Esophagus muscularis mucosa (tissue), 4 donors: Measurements from ENCODE around the gene RIPPLY1.

Experiments
- CTCF ChIP-seq, 3 experiments: fragments of 200-600 bp in 2 of 3; fragments of 450-650 bp in 1 of 3; sonication (generic) in 2 of 3; IDR thresholded peaks; one replicate each; pipeline ENCODE4 v1.5.1; 2017 to 2019; ENCODE audit warnings: antibody characterized with exemption in 3 of 3, mild to moderate bottlenecking in 2 of 3, moderate library complexity in 1 of 3
- EP300 ChIP-seq: sonication (generic); formaldehyde crosslinking; IDR thresholded peaks from one replicate; pipeline ENCODE4 v1.6.1; 2017; ENCODE audit warnings: antibody characterized with exemption
- POLR2A ChIP-seq: fragments of 450-650 bp; IDR thresholded peaks from one replicate; pipeline ENCODE4 v1.6.1; 2017; ENCODE audit warnings: antibody characterized with exemption, moderate library complexity, mild to moderate bottlenecking, low read depth
- POLR2AphosphoS5 ChIP-seq, 2 donors: sonication (generic); formaldehyde crosslinking; IDR thresholded peaks; one replicate each; pipeline ENCODE4 v1.6.1; 2017; ENCODE audit warnings: antibody characterized with exemption in 2 of 2

DNA sequence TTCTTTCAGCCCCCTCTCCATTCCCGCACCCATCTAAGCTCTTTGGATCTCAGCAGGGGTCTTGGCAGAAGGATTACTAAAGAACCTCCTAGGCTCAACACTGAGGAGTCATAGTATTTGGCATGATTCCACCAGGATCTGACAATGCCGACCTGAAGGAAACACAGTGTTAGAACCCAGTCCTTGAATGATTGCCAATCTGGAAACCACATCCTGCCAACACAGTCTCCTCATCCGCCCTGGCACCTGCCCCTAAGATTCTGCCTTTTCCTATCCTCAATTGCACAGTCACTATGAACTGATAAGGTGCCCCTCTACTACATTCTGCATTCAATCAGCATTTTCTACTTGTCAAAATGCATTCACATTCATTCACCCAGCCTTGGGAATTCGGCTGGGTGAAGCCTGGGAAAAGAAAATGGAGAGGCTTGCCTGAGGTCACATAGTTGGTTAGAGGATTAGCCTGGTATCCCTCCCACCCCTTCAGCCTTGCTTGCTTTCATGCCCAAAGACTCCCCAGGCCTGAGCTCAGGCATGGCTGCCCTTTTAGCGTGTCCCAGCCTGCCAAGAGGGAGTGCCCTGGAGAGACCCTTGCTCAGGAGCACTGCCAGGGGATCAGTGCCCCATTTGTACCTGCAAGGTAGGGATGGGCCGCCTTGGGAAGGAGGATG is 14.8 kb upstream of the RIPPLY1 start:
- TF ChIP-seq CTCF (IDR thresholded peaks at IDR 0.05) = no peak
- no peak for TF ChIP-seq POLR2AphosphoS5 (IDR thresholded peaks at IDR 0.05)
- TF ChIP-seq EP300 = no peak
- no peak for TF ChIP-seq POLR2A
